ENCODE measurements around the gene ARVCF.

GRCh38 chr22:19936513-19936912 lies 80.1 kb downstream of the ARVCF start:
- TF ChIP-seq CTCF (IDR thresholded peaks at IDR 0.05) = no peak
- TF ChIP-seq POLR2A (IDR thresholded peaks at IDR 0.05) = no peak
